Measurements from ENCODE around the gene RIMS4.

RIMS4 gene

DNA sequence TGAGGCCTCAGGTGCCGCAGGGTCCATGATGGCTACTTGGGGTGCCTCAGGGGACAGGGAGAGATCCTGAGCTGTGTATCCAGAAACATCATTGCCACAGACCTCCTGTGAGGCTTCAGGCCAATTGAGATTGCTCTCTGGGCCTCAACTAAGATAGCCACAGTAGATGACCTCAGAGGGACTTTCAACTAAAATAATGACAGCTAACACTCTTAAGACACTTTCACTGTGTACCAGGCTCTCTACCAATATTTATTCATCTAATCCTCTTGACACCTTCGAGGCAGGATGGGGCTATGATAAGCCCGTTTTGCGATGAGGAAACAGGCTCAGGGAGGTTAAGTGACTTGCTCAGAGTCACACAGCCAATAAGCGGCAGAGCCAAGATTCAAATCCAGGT lies 10.7 kb downstream of the RIMS4 start:
- TF ChIP-seq EZH2 (optimal IDR thresholded peaks at IDR 0.05; ENCODE audit: low read depth, low read length) = no peak
- no peak for TF ChIP-seq EZH2phosphoT487 (IDR thresholded peaks at IDR 0.05; ENCODE audit: low read length)
- TF ChIP-seq, protein P1, sequence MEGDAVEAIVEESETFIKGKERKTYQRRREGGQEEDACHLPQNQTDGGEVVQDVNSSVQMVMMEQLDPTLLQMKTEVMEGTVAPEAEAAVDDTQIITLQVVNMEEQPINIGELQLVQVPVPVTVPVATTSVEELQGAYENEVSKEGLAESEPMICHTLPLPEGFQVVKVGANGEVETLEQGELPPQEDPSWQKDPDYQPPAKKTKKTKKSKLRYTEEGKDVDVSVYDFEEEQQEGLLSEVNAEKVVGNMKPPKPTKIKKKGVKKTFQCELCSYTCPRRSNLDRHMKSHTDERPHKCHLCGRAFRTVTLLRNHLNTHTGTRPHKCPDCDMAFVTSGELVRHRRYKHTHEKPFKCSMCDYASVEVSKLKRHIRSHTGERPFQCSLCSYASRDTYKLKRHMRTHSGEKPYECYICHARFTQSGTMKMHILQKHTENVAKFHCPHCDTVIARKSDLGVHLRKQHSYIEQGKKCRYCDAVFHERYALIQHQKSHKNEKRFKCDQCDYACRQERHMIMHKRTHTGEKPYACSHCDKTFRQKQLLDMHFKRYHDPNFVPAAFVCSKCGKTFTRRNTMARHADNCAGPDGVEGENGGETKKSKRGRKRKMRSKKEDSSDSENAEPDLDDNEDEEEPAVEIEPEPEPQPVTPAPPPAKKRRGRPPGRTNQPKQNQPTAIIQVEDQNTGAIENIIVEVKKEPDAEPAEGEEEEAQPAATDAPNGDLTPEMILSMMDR (IDR thresholded peaks at IDR 0.05; ENCODE audit: low read length) = no peak
- Histone ChIP-seq H3K4me1 (ENCODE audit: low read length) (no peaks in the 10 kb centered on the region), H3K27ac (ENCODE audit: low read length) (no peak overlapping the region), H3K4me2 (ENCODE audit: low read depth, low read length) (no peak overlapping the region), H3K9ac (ENCODE audit: low read length) (no peak overlapping the region), H4K20me1 (ENCODE audit: insufficient read depth, low read length) (no peaks in the 10 kb centered on the region), H2AFZ (ENCODE audit: low read length) (no peak overlapping the region), H3K27me3 (replicated peaks; ENCODE audit: insufficient read depth, low read length) (peaks cover 3% of the 10 kb centered on the region; the same call in 1 of the 2 replicates), H3K9me3 (replicated peaks; ENCODE audit: insufficient read depth, low read length) (no peaks in the 10 kb centered on the region), H3K4me3 (ENCODE audit: low read length) (no peak overlapping the region), H3K36me3 (replicated peaks; ENCODE audit: insufficient read depth, low read length) (no peaks in the 10 kb centered on the region), H3K79me2 (ENCODE audit: low read length) (no peaks in the 10 kb centered on the region), H3K9me2 (replicated peaks; ENCODE audit: insufficient read depth, low read length) (no peaks in the 10 kb centered on the region), H3F3A (ENCODE audit: insufficient read depth, low read length) (no peaks in the 10 kb centered on the region)
- DNase-seq = no peak

DNA sequence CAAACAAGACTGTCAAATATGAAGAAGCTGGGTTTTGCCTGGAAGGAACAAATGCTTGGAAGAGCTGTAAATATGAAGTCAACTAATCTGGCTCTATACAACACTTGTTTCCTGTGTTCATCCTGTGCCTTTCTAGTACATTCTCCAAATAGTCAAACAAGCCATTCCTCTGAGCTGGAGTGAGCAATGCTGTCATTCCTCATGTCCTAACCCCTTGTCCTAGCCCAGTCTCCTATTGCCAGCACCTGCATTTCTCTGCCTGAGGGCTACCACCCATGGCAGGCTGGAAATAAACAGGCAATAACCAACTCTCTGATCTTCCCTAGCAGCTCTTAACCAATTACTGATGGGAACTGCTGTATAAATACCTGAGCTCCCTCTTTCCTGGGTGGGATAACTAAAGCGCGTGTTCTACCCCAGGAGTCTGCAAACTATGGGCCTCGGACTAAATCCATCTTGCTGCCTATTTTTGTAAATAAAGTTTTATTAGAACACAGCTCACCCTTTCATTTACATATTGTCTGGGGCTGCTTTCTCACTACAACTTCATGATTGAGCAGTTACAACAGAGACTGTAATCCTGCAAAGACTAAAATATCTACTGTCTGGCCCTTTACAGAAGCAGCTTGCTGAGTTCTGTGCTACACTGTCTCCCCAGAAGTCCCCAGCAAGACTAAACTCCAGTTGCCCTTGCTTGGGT lies 13.4 kb downstream of the RIMS4 start:
- H3K27ac ChIP-seq (ENCODE audit: low read length) = no peak overlapping the region
- H3K4me2 ChIP-seq (ENCODE audit: low read depth, low read length) = no peak overlapping the region
- no peaks in the 10 kb centered on the region for H4K20me1 ChIP-seq (ENCODE audit: insufficient read depth, low read length)
- no peak overlapping the region for H3K4me3 ChIP-seq (ENCODE audit: low read length)
- H3K4me1 ChIP-seq (ENCODE audit: low read length) = no peaks in the 10 kb centered on the region
- DNase-seq = no peak
- no peaks in the 10 kb centered on the region for H3K36me3 ChIP-seq (replicated peaks; ENCODE audit: insufficient read depth, low read length)
- TF ChIP-seq EZH2phosphoT487 (IDR thresholded peaks at IDR 0.05; ENCODE audit: low read length) (no peak), EZH2 (optimal IDR thresholded peaks at IDR 0.05; ENCODE audit: low read depth, low read length) (no peak)
- TF ChIP-seq, protein P1 (IDR thresholded peaks at IDR 0.05; ENCODE audit: low read length) = no peak
- no peaks in the 10 kb centered on the region; the same call in 1 of the 2 replicates for H3K27me3 ChIP-seq (replicated peaks; ENCODE audit: insufficient read depth, low read length)
- no peaks in the 10 kb centered on the region for H3K9me3 ChIP-seq (replicated peaks; ENCODE audit: insufficient read depth, low read length)
- no peaks in the 10 kb centered on the region for H3K9me2 ChIP-seq (replicated peaks; ENCODE audit: insufficient read depth, low read length)
- H2AFZ ChIP-seq (ENCODE audit: low read length) = no peak overlapping the region
- H3K79me2 ChIP-seq (ENCODE audit: low read length) = no peaks in the 10 kb centered on the region
- H3F3A ChIP-seq (ENCODE audit: insufficient read depth, low read length) = no peaks in the 10 kb centered on the region
- no peak overlapping the region for H3K9ac ChIP-seq (ENCODE audit: low read length)

DNA sequence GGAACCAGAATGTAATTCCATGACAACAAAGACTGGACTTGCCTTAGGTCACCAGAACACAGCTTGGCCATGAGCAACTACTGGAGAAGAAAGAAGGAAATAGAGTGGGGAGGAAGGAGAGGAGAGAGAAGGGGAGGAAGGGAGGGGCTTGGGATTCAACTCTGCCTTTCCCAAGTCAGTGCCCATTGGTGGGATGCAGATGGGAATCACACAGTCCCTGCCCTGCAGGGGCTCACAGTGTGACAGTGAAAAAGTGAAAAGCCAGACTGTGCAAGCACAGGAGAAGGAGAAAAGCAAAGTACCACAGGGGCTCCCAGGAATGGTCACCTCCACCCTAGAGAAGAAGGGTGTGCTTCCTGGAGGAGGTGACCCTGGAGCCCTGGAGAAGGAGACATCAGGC lies 14.0 kb downstream of the RIMS4 start:
- Histone ChIP-seq H3K27ac (ENCODE audit: low read length) (no peak overlapping the region), H4K20me1 (ENCODE audit: insufficient read depth, low read length) (no peaks in the 10 kb centered on the region), H3K79me2 (ENCODE audit: low read length) (no peaks in the 10 kb centered on the region), H3F3A (ENCODE audit: insufficient read depth, low read length) (no peaks in the 10 kb centered on the region), H3K36me3 (replicated peaks; ENCODE audit: insufficient read depth, low read length) (no peaks in the 10 kb centered on the region), H2AFZ (ENCODE audit: low read length) (no peak overlapping the region), H3K27me3 (replicated peaks; ENCODE audit: insufficient read depth, low read length) (no peaks in the 10 kb centered on the region; the same call in 1 of the 2 replicates), H3K9ac (ENCODE audit: low read length) (no peak overlapping the region), H3K9me2 (replicated peaks; ENCODE audit: insufficient read depth, low read length) (no peaks in the 10 kb centered on the region), H3K4me3 (ENCODE audit: low read length) (no peak overlapping the region), H3K4me1 (ENCODE audit: low read length) (no peaks in the 10 kb centered on the region), H3K4me2 (ENCODE audit: low read depth, low read length) (no peak overlapping the region), H3K9me3 (replicated peaks; ENCODE audit: insufficient read depth, low read length) (no peaks in the 10 kb centered on the region)
- TF ChIP-seq EZH2 (optimal IDR thresholded peaks at IDR 0.05; ENCODE audit: low read depth, low read length) (no peak), EZH2phosphoT487 (IDR thresholded peaks at IDR 0.05; ENCODE audit: low read length) (no peak)
- TF ChIP-seq, protein P1 (IDR thresholded peaks at IDR 0.05; ENCODE audit: low read length) = no peak
- no peak for DNase-seq

All from MM.1S (cell line).